Measurements from ENCODE around the gene PRSS23. TPM values are rescaled to one million over a fixed set of nuclear protein-coding genes. Genes with fewer than 3 reads are reported as not detected.

Gene PRSS23
- total RNA-seq, 1 experiment from 2014 or later = 355 TPM

- no peaks in the 10 kb centered on the region for H3K36me3 ChIP-seq (ENCODE audit: control insufficient read depth, insufficient read depth, low read length)
- POLR2A ChIA-PET = interaction anchor here (0.6 kb wide), 1 partner anchor 523 kb away, joined by 3 read pairs; no protein-coding TSS in a partner anchor
- TF ChIP-seq CTCF (IDR thresholded peaks at IDR 0.05) = no peak
- TF ChIP-seq POLR2AphosphoS5 (IDR thresholded peaks at IDR 0.05; ENCODE audit: low read depth, low read length) = no peak
- no peak for TF ChIP-seq REST (IDR thresholded peaks at IDR 0.05; ENCODE audit: insufficient read depth in 1 of 2, low read depth in 2 of 2, low read length in 1 of 2)
- TF ChIP-seq TCF7L2 (IDR thresholded peaks at IDR 0.05; ENCODE audit: low read depth, low read length) = no peak
- no peak for TF ChIP-seq SIN3A (IDR thresholded peaks at IDR 0.05; ENCODE audit: borderline replicate concordance, insufficient read depth, low read depth, low read length)
- BruUV-seq (replicated peaks) = no TSS peak
- no peaks in the 10 kb centered on the region for H3K27me3 ChIP-seq (ENCODE audit: control insufficient read depth, insufficient read depth, low read length)
- CTCF ChIA-PET = no interaction called here
- intact Hi-C loops (cut with micrococcal nuclease; ENCODE audit: unreplicated experiment) = no loop called here
- no peak overlapping the region for H3K27ac ChIP-seq (ENCODE audit: low read length)
- in situ Hi-C loops (cut with HindIII; ENCODE audit: low pct_unique_long_range_greater_than_20kb, low sequenced_read_pairs) = no loop called here
- H3K4me3 ChIP-seq (ENCODE audit: low read depth in 2 of 2, low read length in 2 of 2) = no peak overlapping the region
- no peaks in the 10 kb centered on the region for H3K9me3 ChIP-seq (ENCODE audit: control insufficient read depth, insufficient read depth, low read depth, low read length)
- H3K4me1 ChIP-seq (ENCODE audit: control insufficient read depth, insufficient read depth, low read length) = peaks cover 41% of the 10 kb centered on the region
- no peak for DNase-seq (ENCODE audit: low read depth, low spot score)
- ATAC-seq = no peak
Observed at GRCh38 chr11:86787018-86787536, 13.3 kb upstream of the PRSS23 start.

- H3K4me3 ChIP-seq (ENCODE audit: low read depth in 2 of 2, low read length in 2 of 2) = no peak overlapping the region
- no peaks in the 10 kb centered on the region for H3K27me3 ChIP-seq (ENCODE audit: control insufficient read depth, insufficient read depth, low read length)
- ChIA-PET POLR2A (no interaction called here), CTCF (no interaction called here)
- H3K36me3 ChIP-seq (ENCODE audit: control insufficient read depth, insufficient read depth, low read length) = no peaks in the 10 kb centered on the region
- ATAC-seq = no peak
- no TSS peak for BruUV-seq (replicated peaks)
- DNase-seq (ENCODE audit: low read depth, low spot score) = no peak
- in situ Hi-C loops (cut with HindIII; ENCODE audit: low pct_unique_long_range_greater_than_20kb, low sequenced_read_pairs) = no loop called here
- no peak for TF ChIP-seq TCF7L2 (IDR thresholded peaks at IDR 0.05; ENCODE audit: low read depth, low read length)
- no peak for TF ChIP-seq CTCF (IDR thresholded peaks at IDR 0.05)
- TF ChIP-seq REST (IDR thresholded peaks at IDR 0.05; ENCODE audit: insufficient read depth in 1 of 2, low read depth in 2 of 2, low read length in 1 of 2) = no peak
- no peak for TF ChIP-seq SIN3A (IDR thresholded peaks at IDR 0.05; ENCODE audit: borderline replicate concordance, insufficient read depth, low read depth, low read length)
- TF ChIP-seq POLR2AphosphoS5 (IDR thresholded peaks at IDR 0.05; ENCODE audit: low read depth, low read length) = no peak
- H3K27ac ChIP-seq (ENCODE audit: low read length) = peak overlapping the region; percentile 14; the same call in 1 of the 2 replicates
- H3K9me3 ChIP-seq (ENCODE audit: control insufficient read depth, insufficient read depth, low read depth, low read length) = no peaks in the 10 kb centered on the region
- intact Hi-C loops (cut with micrococcal nuclease; ENCODE audit: unreplicated experiment) = no loop called here
- peaks cover 41% of the 10 kb centered on the region for H3K4me1 ChIP-seq (ENCODE audit: control insufficient read depth, insufficient read depth, low read length)
Observed at GRCh38 chr11:86787656-86788055, 12.7 kb upstream of the PRSS23 start.

Measured in Panc1 (cell line).